Measurements from ENCODE around the gene SRBD1.

DNA sequence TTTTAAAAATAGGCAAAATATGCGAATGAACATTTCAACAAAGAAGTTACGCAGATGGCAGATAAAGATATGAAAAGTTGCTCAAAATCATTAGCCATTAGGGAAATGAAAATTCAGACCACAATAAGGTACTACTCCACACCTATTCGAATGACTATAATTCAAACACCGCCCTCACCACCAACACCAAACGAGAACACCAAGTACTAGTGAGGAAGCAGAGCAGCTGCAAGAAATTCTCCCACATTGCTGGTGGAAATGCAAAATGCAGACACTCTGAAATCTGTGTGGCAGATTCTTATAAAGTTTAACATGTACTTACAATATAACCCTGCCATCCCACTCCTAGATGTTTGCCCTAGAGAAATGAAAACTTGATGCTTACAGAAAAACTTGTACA lies 23.2 kb upstream of the SRBD1 start:
- TF ChIP-seq, protein P1, sequence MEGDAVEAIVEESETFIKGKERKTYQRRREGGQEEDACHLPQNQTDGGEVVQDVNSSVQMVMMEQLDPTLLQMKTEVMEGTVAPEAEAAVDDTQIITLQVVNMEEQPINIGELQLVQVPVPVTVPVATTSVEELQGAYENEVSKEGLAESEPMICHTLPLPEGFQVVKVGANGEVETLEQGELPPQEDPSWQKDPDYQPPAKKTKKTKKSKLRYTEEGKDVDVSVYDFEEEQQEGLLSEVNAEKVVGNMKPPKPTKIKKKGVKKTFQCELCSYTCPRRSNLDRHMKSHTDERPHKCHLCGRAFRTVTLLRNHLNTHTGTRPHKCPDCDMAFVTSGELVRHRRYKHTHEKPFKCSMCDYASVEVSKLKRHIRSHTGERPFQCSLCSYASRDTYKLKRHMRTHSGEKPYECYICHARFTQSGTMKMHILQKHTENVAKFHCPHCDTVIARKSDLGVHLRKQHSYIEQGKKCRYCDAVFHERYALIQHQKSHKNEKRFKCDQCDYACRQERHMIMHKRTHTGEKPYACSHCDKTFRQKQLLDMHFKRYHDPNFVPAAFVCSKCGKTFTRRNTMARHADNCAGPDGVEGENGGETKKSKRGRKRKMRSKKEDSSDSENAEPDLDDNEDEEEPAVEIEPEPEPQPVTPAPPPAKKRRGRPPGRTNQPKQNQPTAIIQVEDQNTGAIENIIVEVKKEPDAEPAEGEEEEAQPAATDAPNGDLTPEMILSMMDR (IDR thresholded peaks at IDR 0.05), result no peak
- TF ChIP-seq MAX (CRISPR knock-in tag; IDR thresholded peaks at IDR 0.05) (no peak), NR3C1 (CRISPR knock-in tag; conservative IDR thresholded peaks at IDR 0.05; ENCODE audit: low read depth) (no peak), ATF3 (CRISPR knock-in tag; conservative IDR thresholded peaks at IDR 0.05) (no peak)
- TF ChIP-seq, protein P2, sequence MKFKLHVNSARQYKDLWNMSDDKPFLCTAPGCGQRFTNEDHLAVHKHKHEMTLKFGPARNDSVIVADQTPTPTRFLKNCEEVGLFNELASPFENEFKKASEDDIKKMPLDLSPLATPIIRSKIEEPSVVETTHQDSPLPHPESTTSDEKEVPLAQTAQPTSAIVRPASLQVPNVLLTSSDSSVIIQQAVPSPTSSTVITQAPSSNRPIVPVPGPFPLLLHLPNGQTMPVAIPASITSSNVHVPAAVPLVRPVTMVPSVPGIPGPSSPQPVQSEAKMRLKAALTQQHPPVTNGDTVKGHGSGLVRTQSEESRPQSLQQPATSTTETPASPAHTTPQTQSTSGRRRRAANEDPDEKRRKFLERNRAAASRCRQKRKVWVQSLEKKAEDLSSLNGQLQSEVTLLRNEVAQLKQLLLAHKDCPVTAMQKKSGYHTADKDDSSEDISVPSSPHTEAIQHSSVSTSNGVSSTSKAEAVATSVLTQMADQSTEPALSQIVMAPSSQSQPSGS (CRISPR knock-in tag; IDR thresholded peaks at IDR 0.05; ENCODE audit: borderline replicate concordance, low read depth), result no peak

Data from WTC11 (cell line).